Motor neuron (in vitro differentiated cells): ENCODE measurements around the gene HK1. TPM values are rescaled to one million over a fixed set of nuclear protein-coding genes. Genes with fewer than 3 reads are reported as not detected.
"Not testable (repeated sequence)": the region's sequence is repeated elsewhere in the genome, so short reads cannot be mapped to it uniquely, and the experiment has no call there.

Experiments
- ATAC-seq, 8 experiments: fragments of 200-7000 bp; cut with Tn5 transposase; replicated peaks in 6 of 8; 2 replicates each; pipeline ENCODE4 v1.8.0; 2021; ENCODE audit warnings: mild to moderate bottlenecking in 8 of 8, moderate library complexity in 8 of 8
- H3K27ac ChIP-seq, 2 donors: fragments of 250-450 bp; sonication (Bioruptor Pico); 2 replicates each; pipeline ENCODE4 v1.9.0; 2021; ENCODE audit warnings: antibody characterized with exemption in 2 of 2, mild to moderate bottlenecking in 2 of 2, moderate library complexity in 1 of 2
- H3K4me1 ChIP-seq, 2 donors: fragments of 250-450 bp; sonication (Bioruptor Pico); replicated peaks in 1 of 2; 2 replicates each; pipeline ENCODE4 v1.6.1; 2021; ENCODE audit warnings: antibody characterized with exemption in 2 of 2, mild to moderate bottlenecking in 2 of 2, moderate library complexity in 1 of 2
- H3K4me3 ChIP-seq, 5 donors: fragments of 250-450 bp; sonication (Bioruptor Pico); 2 replicates each; pipeline ENCODE4 v1.9.0; 2021; ENCODE audit warnings: antibody characterized with exemption in 5 of 5, mild to moderate bottlenecking in 5 of 5, moderate library complexity in 4 of 5
- WGBS, 10 experiments: fragments of 450-650 bp; shearing (Covaris generic); methylation state at CpG; one replicate each; pipeline ENCODE4 v1.0.0; 2022; 5-methylcytosine and 5-hydroxymethylcytosine counted together
- in situ Hi-C, 9 experiments: fragments of 400-800 bp; cut with MboI; loops; one replicate each; pipeline ENCODE4 v1.15.0; 2021; ENCODE audit warnings: low sequenced_read_pairs in 9 of 9, low pct_unique_long_range_greater_than_20kb in 2 of 9; ENCODE audit not compliant: unreplicated experiment in 9 of 9
- total RNA-seq, 8 experiments: library from RNA; unstranded; fragments of 300-600 nt; gene quantifications; 2 replicates each; pipeline versions ENCODE4 v1.2.3 to v1.2.4, GENCODE V29; 2022

Gene HK1
- total RNA-seq, 8 experiments from 2014 or later: 53.8 to 113 (median 83.7) TPM

DNA sequence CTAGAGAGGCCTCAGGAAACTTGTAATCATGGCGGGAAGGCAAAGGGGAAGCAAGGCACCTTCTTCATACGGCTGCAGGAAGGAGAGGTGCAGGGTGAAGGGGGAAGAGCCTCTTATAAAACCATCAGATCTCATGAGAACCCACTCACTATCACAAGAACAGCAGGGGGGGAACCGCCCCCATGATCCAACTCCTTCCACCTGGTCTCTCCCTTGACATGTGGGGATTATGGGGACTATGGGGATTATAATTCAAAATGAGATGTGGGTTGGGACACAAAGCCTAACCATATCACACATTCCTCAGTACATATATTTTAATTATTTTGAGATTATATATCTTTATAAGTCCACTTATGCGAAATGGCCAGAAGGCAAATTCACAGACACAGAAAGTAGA lies 8.9 kb downstream of the HK1 start:
- Histone ChIP-seq H3K27ac (no peak overlapping the region), H3K4me3 (no peak overlapping the region), H3K4me1 (peaks cover 4 to 7% of the 10 kb centered on the region in 2 donors)
- ATAC-seq: no peak
- 50 to 100% (median 85%) methylated on average over 1 to 4 of the region's 4 CpGs for WGBS, 10 experiments
- in situ Hi-C loops: no loop called here

DNA sequence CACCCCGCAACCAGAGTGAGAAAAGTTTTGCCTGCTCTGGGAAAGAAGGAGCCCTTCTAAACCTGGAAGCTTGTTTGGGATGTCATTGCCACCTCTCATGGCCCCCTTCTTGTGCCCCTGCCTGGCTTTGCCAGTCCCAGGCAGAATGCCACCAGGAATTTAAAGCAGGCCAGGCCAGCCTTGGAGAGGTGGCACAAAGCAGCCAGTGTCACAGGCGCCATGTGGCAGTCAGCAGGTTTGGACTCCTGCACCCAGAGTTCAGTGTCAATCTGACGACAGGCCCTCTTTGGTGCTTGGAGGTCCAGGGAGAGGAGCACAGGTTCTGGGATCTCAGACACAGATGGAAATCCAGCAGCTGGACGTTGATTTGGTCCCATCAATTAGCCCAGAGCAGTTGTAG lies 12.7 kb downstream of the HK1 start:
- ATAC-seq: no peak
- 72 to 100% (median 96%) methylated on average over 1 to 4 of the region's 4 CpGs; no CpG with 5 or more reads in 7 of the 10 experiments for WGBS, 10 experiments
- Histone ChIP-seq H3K27ac (no peak overlapping the region), H3K4me1 (peaks cover 0 to under 1% of the 10 kb centered on the region in 2 donors), H3K4me3 (no peak overlapping the region)
- in situ Hi-C loops: no loop called here

DNA sequence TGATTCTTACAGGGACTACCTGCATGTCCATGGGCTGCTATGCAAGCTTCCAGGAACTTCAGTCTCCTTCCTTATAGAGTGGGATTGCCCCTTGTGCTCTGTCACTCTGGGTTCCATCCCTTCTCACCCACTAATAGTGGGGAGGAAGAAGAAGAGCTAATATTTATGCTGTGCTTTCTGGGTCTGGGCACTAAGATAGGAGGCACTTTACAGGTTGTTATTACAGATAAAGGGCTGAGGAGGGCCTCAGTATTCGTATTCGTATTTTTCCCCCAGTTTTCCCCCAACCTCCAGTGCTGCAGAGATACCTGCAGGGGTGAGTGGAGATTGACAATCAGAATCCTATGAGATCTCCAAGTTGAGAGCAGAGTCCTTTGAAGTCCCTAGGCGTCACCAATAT lies 14.2 kb downstream of the HK1 start:
- ATAC-seq: no peak
- Histone ChIP-seq H3K4me3 (no peak overlapping the region), H3K27ac (no peak overlapping the region), H3K4me1 (no peaks in the 10 kb centered on the region)
- WGBS, 10 experiments: 23 to 89% (median 44%) methylated on average over 2 to 3 of the region's 3 CpGs; no CpG with 5 or more reads in 3 of the 10 experiments
- in situ Hi-C loops: no loop called here

DNA sequence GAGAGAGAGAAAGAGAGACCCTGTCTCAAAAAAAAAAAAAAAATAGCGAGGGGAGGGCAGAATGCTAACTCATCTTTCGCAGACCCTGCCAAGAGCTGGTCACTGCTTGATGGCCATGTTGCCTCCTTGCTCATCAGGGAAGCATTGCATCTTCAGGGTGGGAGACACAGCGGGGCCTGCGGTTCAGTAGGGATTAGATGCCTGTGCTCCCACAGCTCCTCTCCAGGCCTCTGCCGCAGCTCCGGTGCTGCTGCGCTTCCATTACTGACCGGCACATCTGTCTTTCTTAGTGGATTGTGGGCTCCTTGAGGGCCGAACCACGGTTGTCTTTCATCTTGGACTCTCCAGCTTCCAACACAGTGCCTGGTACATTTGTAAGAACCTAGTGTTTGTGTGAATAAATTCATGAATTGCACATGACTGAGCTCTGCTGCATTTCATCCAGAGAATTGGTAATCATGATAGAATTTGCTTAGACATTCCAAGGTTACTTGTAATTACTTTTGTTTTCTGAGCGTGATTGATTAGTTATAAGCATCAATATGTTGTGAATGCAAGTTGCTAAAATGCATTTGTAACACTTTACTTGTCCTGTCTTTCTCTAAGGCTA lies 16.8 kb downstream of the HK1 start:
- peak in 3 of 8 experiments; percentile 59 to 74 (median 70) for ATAC-seq
- H3K4me3 ChIP-seq: no peak overlapping the region
- in situ Hi-C loops: no loop called here
- H3K27ac ChIP-seq: no peak overlapping the region
- WGBS, 10 experiments: 0 to 100% (median 72%) methylated on average over 1 to 7 of the region's 11 CpGs; no CpG with 5 or more reads in 2 of the 10 experiments
- H3K4me1 ChIP-seq: no peaks in the 10 kb centered on the region

DNA sequence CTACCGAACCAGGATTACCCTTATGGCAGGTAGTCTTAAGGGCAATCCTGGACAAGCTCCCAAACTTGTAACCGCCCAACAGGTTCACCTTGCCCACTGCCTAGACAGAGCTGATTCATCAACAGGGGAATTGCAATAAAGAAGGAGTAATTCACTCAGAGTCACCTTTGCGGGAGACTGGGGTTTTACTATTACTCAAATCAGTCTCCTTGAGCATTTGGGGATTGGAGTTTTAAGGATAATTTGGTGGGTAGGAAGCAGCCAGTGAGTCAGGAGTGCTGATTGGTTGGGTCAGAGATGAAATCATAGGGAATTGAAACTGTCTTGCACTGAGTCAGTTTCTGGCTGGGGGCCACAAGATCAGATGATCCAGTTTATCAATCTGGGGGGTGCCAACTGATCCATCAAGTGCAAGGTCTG lies 25.3 kb downstream of the HK1 start:
- 57 to 100% (median 88%) methylated on average over 1 to 2 of the region's 3 CpGs; no CpG with 5 or more reads in 4 of the 10 experiments for WGBS, 10 experiments
- H3K27ac ChIP-seq: no peak overlapping the region
- no peak overlapping the region for H3K4me3 ChIP-seq
- peak in 1 of 8 experiments; percentile 58 for ATAC-seq
- in situ Hi-C loops: no loop called here
- no peaks in the 10 kb centered on the region for H3K4me1 ChIP-seq

DNA sequence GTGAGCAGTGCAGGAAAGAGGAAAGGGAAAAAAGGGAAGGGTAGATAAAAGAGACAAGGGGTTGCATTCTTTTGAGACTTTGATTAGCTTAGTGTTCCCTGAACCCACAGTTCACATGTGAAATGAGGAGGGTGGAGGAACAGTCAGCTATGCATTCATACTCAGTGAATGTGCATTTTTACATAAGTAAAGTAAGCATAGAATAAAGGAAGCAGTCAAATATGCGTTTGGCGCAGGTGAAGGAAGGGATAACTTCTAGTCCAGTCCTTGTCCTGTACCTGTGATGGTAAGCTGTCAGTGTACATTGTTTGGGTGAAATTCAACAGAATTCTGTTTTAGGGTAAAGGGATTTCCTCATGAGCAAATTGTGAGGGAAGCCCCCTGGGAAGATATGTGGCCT lies 28.1 kb downstream of the HK1 start:
- 18 to 100% (median 71%) methylated on average over 1 to 2 of the region's 2 CpGs for WGBS, 10 experiments
- peak in 3 of 8 experiments; percentile 26 to 88 (median 66) for ATAC-seq
- in situ Hi-C loops: no loop called here
- H3K4me1 ChIP-seq: no peaks in the 10 kb centered on the region
- no peak overlapping the region for H3K4me3 ChIP-seq
- no peak overlapping the region for H3K27ac ChIP-seq

DNA sequence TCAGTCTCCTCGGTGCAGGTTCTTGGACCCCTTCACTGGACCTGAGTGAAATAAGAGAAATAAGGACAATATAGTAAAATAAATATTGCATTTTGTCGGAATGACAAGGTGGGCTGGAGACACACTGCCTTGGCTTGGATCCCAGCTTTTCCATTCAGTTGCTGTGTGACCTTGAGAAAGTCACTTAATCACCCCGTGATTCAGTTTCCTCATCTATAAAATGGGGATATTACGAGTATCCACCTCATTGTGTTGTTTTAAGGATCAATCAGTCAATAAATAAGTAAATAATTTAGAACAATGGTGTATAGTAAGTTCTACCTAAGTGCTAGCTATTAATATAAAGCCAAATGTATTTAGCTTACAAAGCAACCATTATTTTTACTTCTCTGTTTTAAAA lies 29.1 kb downstream of the HK1 start:
- 60 to 100% (median 90%) methylated on average over 1 to 4 of the region's 4 CpGs; no CpG with 5 or more reads in 1 of the 10 experiments for WGBS, 10 experiments
- H3K27ac ChIP-seq: no peak overlapping the region
- ATAC-seq: no peak
- H3K4me1 ChIP-seq: no peaks in the 10 kb centered on the region
- no peak overlapping the region for H3K4me3 ChIP-seq
- in situ Hi-C loops: no loop called here

DNA sequence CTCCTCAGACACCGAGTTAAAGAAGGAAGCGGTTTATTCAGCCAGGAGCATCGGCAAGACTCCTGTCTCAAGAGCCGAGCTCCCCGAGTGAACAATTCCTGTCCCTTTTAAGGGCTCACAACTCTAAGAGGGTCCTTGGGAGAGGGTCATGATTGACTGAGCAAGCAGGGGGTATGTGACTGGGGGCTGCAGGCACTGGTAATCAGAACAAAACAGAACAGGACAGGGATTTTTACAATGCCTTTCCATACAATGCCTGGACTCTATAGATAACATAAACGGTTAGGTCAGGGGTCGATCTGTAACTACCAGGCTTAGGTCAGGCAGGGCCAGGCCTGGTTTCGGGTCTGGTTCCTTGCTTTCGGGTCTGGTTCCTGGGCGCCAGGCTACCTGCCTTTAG lies 30.0 kb downstream of the HK1 start:
- H3K27ac ChIP-seq, ATAC-seq, in situ Hi-C loops, H3K4me3 ChIP-seq, H3K4me1 ChIP-seq: not testable (repeated sequence)
- WGBS, 10 experiments: 70 to 100% (median 89%) methylated on average over 1 to 8 of the region's 10 CpGs; no CpG with 5 or more reads in 2 of the 10 experiments

DNA sequence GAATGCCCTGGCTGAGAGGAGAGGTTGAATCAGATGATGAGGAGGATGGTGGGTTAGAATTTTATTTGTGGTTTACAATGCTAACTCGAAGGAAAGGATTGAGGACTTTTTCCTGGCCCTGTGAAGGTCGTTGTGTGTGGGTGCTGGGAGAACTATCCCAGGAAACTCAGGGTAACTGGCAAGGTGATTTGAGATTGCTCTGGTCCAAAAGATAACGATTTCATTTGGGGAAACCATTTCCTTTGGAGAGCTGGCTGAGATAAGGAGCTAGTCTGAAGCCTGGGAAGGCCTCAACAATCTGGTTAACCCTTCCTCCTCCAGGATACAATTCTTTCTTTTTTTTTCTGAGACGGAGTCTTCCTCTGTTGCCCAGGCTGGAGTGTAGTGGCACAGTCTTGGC lies 33.0 kb downstream of the HK1 start:
- in situ Hi-C loops: no loop called here
- Histone ChIP-seq H3K4me3 (no peak overlapping the region), H3K4me1 (peaks cover 4 to 10% of the 10 kb centered on the region in 2 donors), H3K27ac (no peak overlapping the region)
- 40 to 100% (median 80%) methylated on average over 1 to 4 of the region's 4 CpGs; no CpG with 5 or more reads in 3 of the 10 experiments for WGBS, 10 experiments
- no peak for ATAC-seq

DNA sequence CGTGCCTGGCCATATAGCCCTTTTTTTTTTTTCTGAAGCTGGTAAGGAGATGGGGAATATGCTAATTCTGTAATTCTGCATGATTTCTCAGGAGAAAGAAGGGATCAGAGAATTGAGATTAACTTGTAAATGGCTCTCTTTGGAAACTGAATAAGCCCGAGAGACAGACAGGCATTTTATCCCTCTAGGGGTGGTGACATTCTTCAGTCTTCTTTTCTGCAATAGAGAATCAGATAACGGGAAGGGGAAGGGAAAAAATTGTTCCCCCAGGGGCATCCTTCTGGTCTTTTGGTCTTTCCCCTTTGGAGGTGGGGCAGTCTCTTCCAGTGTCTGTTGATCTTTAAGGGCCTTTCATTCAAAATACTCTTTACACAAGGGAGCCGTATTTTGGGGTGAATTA lies 34.2 kb downstream of the HK1 start:
- Histone ChIP-seq H3K27ac (no peak overlapping the region), H3K4me3 (no peak overlapping the region), H3K4me1 (peaks cover 16 to 22% of the 10 kb centered on the region in 2 donors)
- WGBS, 10 experiments: 27 to 67% (median 33%) methylated on average over 1 to 3 of the region's 4 CpGs; no CpG with 5 or more reads in 5 of the 10 experiments
- ATAC-seq: peak in 3 of 8 experiments; percentile 54 to 85 (median 66)
- in situ Hi-C loops: no loop called here

DNA sequence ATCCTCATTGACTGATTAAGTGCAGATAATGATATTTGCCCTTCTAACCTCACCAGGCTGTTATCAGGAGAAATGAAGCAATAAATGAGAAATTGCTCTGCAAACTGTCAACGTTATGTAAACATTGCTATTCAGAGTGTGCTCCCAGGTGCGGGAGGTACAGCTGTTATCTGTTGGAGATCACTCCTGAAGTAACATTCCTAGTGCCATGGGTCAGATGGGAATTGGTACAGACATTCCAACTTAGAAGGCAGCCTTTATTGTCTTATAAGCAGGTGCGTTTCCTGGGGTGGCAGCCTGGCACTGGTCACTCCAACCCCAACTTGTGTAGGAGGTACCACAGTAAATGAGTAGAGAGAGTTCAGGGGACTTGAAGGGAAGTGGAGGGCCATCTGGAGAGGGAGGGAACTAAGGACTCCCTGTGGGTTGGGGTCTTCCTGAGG lies 36.8 kb downstream of the HK1 start:
- H3K4me1 ChIP-seq: peaks cover 26 to 31% of the 10 kb centered on the region in 2 donors
- H3K27ac ChIP-seq: no peak overlapping the region
- no peak overlapping the region for H3K4me3 ChIP-seq
- 68 to 100% (median 92%) methylated on average over 2 to 3 of the region's 3 CpGs; no CpG with 5 or more reads in 4 of the 10 experiments for WGBS, 10 experiments
- ATAC-seq: no peak
- in situ Hi-C loops: no loop called here

DNA sequence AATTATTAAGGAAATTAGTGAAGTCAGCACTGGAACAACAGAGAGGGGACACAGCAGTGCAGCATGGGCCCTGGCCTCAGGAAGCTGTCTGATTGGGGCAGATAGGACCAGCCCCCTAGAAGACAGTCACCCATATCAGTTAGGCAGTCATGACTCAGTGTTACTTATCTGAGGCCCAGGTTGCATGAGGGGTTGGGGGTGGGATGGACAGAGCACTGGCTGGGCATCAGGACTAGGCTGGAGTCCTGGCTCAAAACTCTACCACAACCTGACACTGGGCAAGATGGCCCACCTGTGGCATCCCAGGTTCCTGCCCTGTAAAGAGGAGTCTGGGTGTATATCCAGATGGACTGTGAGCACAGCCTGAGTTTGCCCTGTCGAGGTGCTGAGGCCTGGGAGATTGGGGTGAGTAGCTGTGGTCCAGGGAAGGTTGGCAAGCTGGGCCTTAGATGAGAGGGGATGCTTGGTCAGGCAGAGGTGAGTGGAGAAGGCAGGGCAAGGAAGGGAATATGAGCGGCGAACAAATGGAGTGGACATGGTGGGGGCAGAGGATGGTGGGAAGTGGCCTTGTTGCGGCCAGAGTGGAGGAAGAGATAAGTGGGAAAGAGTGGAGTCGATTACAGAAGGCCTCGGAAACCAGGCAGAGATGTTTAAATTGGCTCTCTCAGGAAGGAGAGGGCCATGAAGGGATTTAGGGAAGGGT lies 37.5 kb downstream of the HK1 start:
- H3K4me3 ChIP-seq: no peak overlapping the region
- no peak overlapping the region for H3K27ac ChIP-seq
- WGBS, 10 experiments: 84 to 100% (median 100%) methylated on average over 1 to 6 of the region's 6 CpGs; no CpG with 5 or more reads in 3 of the 10 experiments
- in situ Hi-C loops: no loop called here
- ATAC-seq: no peak
- peaks cover 32 to 35% of the 10 kb centered on the region in 2 donors for H3K4me1 ChIP-seq

DNA sequence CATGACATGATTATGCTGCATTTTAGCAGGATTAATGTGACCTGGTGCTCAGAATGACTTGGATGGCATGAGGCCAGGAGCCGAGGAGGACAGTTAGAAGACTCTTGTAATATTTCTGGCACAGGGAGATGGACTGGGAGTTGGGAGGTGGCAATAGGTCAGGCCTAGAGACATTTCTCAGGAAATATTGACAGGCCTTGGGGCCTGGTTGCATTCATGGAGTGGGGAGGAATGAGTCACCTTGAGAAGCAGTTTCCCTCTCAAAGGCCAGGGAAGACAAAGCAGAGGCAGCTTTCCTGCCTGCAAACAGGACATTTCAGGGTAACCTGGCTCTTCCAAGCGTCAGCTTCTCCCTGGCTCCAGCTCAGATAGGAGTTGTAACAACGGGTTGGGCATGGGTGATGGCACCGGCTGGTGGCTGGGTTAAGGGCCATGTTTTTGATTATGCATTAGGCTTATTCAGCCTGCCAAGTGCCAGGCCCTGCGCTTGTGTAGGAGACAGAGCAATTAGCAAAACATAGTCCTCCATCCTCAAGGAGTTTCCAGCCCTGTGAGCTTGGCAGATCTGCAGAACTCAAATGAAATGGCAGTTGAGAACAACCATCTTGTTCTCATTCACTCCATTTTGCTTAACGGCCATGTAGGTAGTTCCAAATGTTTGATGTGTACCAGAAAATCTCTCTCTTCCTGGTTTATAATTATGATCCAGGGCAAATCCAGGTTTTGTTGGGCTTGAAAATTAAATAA lies 38.2 kb downstream of the HK1 start:
- peak in 6 of 8 experiments; percentile 4 to 16 (median 13) for ATAC-seq
- H3K4me1 ChIP-seq: peaks cover 32 to 35% of the 10 kb centered on the region in 2 donors
- in situ Hi-C loops: no loop called here
- H3K27ac ChIP-seq: peak overlapping the region; percentile 38 to 64
- H3K4me3 ChIP-seq: no peak overlapping the region
- WGBS, 10 experiments: 39 to 94% (median 88%) methylated on average over 2 to 6 of the region's 6 CpGs; no CpG with 5 or more reads in 3 of the 10 experiments
